ENCODE results near the gene TMEM59L.

The TMEM59L gene

GRCh38 chr19:18639706-18640243 is 27.1 kb downstream of the TMEM59L start:
- DNase-seq, result no peak

GRCh38 chr19:18644196-18645034 is 31.7 kb downstream of the TMEM59L start:
- DNase-seq, result no peak

- DNase-seq, result no peak
Measured at GRCh38 chr19:18645035-18645511, 32.4 kb downstream of the TMEM59L start.

GRCh38 chr19:18646535-18647370 is 34.1 kb downstream of the TMEM59L start:
- DNase-seq, result no peak

GRCh38 chr19:18647371-18647767 is 34.7 kb downstream of the TMEM59L start:
- DNase-seq, result no peak

- DNase-seq, result no peak
Measured at GRCh38 chr19:18647807-18648206, 35.1 kb downstream of the TMEM59L start.

GRCh38 chr19:18648973-18649315 is 36.3 kb downstream of the TMEM59L start:
- DNase-seq, result no peak

- DNase-seq, result peak; percentile 94
Measured at GRCh38 chr19:18649371-18650020, 36.8 kb downstream of the TMEM59L start.

GRCh38 chr19:18650021-18650390 is 37.3 kb downstream of the TMEM59L start:
- DNase-seq, result peak; percentile 77

GRCh38 chr19:18650468-18651041 is 37.9 kb downstream of the TMEM59L start:
- peak; percentile 82 for DNase-seq

GRCh38 chr19:18651300-18651699 is 38.6 kb downstream of the TMEM59L start:
- no peak for DNase-seq

- DNase-seq, result no peak
Measured at GRCh38 chr19:18651733-18652132, 39.1 kb downstream of the TMEM59L start.

GRCh38 chr19:18653853-18654252 is 41.2 kb downstream of the TMEM59L start:
- no peak for DNase-seq

GRCh38 chr19:18654469-18654868 is 41.8 kb downstream of the TMEM59L start:
- DNase-seq, result no peak

- no peak for DNase-seq
Measured at GRCh38 chr19:18655173-18655844, 42.6 kb downstream of the TMEM59L start.

GRCh38 chr19:18656337-18657086 is 43.8 kb downstream of the TMEM59L start:
- no peak for DNase-seq

- peak; percentile 67 for DNase-seq
Measured at GRCh38 chr19:18657590-18658365, 45.1 kb downstream of the TMEM59L start.

- DNase-seq, result no peak
Measured at GRCh38 chr19:18658366-18658855, 45.7 kb downstream of the TMEM59L start.

- peak; percentile 85 for DNase-seq
Measured at GRCh38 chr19:18659281-18660050, 46.8 kb downstream of the TMEM59L start.
